ENCODE results near the gene ANKRD11.

The ANKRD11 gene

GRCh38 chr16:89319886-89320781 lies 170.2 kb downstream of the ANKRD11 start:
- DNase-seq (ENCODE audit: low read depth) = no peak
- TF ChIP-seq CTCF (IDR thresholded peaks at IDR 0.05; ENCODE audit: control insufficient read depth, insufficient read depth, low read depth, low read length, missing control alignments) = no peak
- H3K4me3 ChIP-seq (ENCODE audit: control insufficient read depth, low read depth, low read length) = peak overlapping the region; percentile 19

- H3K4me3 ChIP-seq (ENCODE audit: control insufficient read depth, low read depth, low read length) = peak overlapping the region; percentile 19
- DNase-seq (ENCODE audit: low read depth) = no peak
- no peak for TF ChIP-seq CTCF (IDR thresholded peaks at IDR 0.05; ENCODE audit: control insufficient read depth, insufficient read depth, low read depth, low read length, missing control alignments)
Observed at GRCh38 chr16:89319631-89319885, 170.8 kb downstream of the ANKRD11 start.

GRCh38 chr16:89318871-89319630 lies 171.3 kb downstream of the ANKRD11 start:
- no peak for DNase-seq (ENCODE audit: low read depth)
- no peak for TF ChIP-seq CTCF (IDR thresholded peaks at IDR 0.05; ENCODE audit: control insufficient read depth, insufficient read depth, low read depth, low read length, missing control alignments)
- H3K4me3 ChIP-seq (ENCODE audit: control insufficient read depth, low read depth, low read length) = no peak overlapping the region

- no peak for TF ChIP-seq CTCF (IDR thresholded peaks at IDR 0.05; ENCODE audit: control insufficient read depth, insufficient read depth, low read depth, low read length, missing control alignments)
- DNase-seq (ENCODE audit: low read depth) = no peak
- H3K4me3 ChIP-seq (ENCODE audit: control insufficient read depth, low read depth, low read length) = no peak overlapping the region
Observed at GRCh38 chr16:89318430-89318758, 172.0 kb downstream of the ANKRD11 start.

- no peak for DNase-seq (ENCODE audit: low read depth)
- no peak for TF ChIP-seq CTCF (IDR thresholded peaks at IDR 0.05; ENCODE audit: control insufficient read depth, insufficient read depth, low read depth, low read length, missing control alignments)
- H3K4me3 ChIP-seq (ENCODE audit: control insufficient read depth, low read depth, low read length) = no peak overlapping the region
Observed at GRCh38 chr16:89317729-89318429, 172.5 kb downstream of the ANKRD11 start.

- no peak for TF ChIP-seq CTCF (IDR thresholded peaks at IDR 0.05; ENCODE audit: control insufficient read depth, insufficient read depth, low read depth, low read length, missing control alignments)
- no peak for DNase-seq (ENCODE audit: low read depth)
- no peak overlapping the region for H3K4me3 ChIP-seq (ENCODE audit: control insufficient read depth, low read depth, low read length)
Observed at GRCh38 chr16:89317101-89317671, 173.2 kb downstream of the ANKRD11 start.

Data from AG09309 (cell line).